Spinal cord (tissue), 10 donors: Measurements from ENCODE around the gene PPM1M. TPM values are rescaled to one million over a fixed set of nuclear protein-coding genes. Genes with fewer than 3 reads are reported as not detected.
A peak's percentile ranks its signal among the peaks of the same experiment; 100 is the strongest.

Experiments used
- DNase-seq, 6 donors: peaks; one replicate each; pipeline versions ENCODE4 v3.0.0 to v3.0.0-alpha.2; 2013 to 2015; ENCODE audit warnings: low spot score in 6 of 6, low read depth in 4 of 6
- H3K27ac ChIP-seq: one replicate; pipeline ENCODE4 v1.5.1; 2013; ENCODE audit warnings: low read depth, low read length, control low read depth
- H3K27me3 ChIP-seq: one replicate; pipeline ENCODE4 v1.6.1; 2013; ENCODE audit warnings: low read length; ENCODE audit not compliant: control insufficient read depth, insufficient read depth
- H3K36me3 ChIP-seq: one replicate; pipeline ENCODE4 v1.6.1; 2013; ENCODE audit warnings: low read length; ENCODE audit not compliant: control insufficient read depth, insufficient read depth
- H3K4me1 ChIP-seq: one replicate; pipeline ENCODE4 v1.6.1; 2013; ENCODE audit warnings: low read length; ENCODE audit not compliant: control insufficient read depth, insufficient read depth
- H3K4me3 ChIP-seq: one replicate; pipeline ENCODE4 v1.5.1; 2013; ENCODE audit warnings: low read depth, low read length, control low read depth
- H3K9me3 ChIP-seq: one replicate; pipeline ENCODE4 v1.6.1; 2013; ENCODE audit warnings: low read length; ENCODE audit not compliant: control insufficient read depth, insufficient read depth
- WGBS: methylation state at CpG from one replicate; pipeline ENCODE4 v1.1.5; 2013; ENCODE audit warnings: missing lambda C conversion rate; ENCODE audit not compliant: insufficient coverage; 5-methylcytosine and 5-hydroxymethylcytosine counted together
- polyA plus RNA-seq, 2 donors: library from polyadenylated mRNA; unstranded; fragments of 120-200 nt; gene quantifications; one replicate each; pipeline ENCODE4 v1.2.1, GENCODE V29; 2013; ENCODE audit not compliant: insufficient read length in 2 of 2
- total RNA-seq, 2 donors: library from RNA; depleted of rRNA in 1 of 2; stranded (reverse); fragments of 120-200 nt in 1 of 2; fragments of >200 nt in 1 of 2; gene quantifications; one replicate each; pipeline versions ENCODE4 v1.2.3 to v1.2.4, GENCODE V29; 2013 to 2014
- donor health status: healthy.

The PPM1M gene
- total and polyA plus RNA-seq, 4 donors: 7.9 to 21.7 (median 19.6) TPM

DNA sequence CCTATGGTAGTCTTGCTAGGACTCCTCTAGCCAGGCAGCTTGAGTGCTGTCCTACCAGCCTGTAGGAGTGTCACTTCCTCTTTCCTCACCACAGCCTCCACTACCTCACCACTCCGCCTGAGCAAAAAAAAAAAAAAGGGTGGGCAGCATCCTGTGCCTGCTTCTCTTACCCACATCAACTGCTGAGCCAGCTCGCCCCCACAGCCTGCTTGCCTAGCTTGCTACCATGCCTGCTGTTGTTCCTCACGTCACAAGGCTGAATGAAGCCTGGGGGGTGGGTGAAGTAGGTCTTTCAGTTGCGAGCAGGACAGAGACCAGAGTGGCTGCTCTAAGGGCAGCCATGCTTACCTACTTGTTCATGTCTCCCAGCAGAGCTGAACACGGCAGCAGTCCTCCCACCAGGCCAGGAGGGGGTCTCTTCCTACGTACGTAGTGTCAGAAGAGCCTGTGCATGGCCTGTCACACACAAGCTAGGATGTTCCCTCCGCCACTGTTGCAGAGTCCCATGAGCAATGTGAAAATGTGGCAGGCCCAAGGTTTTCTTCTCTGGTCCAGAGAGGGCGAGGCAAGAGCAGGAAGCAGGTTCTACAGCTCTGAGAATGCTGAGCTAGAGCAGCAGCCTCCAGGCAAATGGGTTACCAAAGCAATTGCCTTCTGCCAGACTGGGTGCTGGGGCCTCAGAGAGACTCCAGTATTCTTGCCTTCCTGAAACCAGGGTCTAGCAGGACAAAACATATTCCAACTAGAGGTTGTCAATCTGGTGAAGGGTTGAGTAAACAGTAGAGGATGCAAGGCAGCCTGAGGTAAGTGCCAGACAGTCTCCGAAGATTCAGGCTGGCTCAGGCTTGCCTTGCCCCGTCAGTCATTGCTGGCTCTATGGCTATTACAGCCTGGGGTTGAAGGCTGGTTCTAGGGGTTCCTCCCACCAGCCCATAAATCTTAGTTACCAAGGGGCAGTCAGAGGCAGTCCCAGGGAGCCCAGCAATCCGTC lies 8.1 kb downstream of the PPM1M start:
- H3K27ac ChIP-seq: peak overlapping the region; percentile 27

DNA sequence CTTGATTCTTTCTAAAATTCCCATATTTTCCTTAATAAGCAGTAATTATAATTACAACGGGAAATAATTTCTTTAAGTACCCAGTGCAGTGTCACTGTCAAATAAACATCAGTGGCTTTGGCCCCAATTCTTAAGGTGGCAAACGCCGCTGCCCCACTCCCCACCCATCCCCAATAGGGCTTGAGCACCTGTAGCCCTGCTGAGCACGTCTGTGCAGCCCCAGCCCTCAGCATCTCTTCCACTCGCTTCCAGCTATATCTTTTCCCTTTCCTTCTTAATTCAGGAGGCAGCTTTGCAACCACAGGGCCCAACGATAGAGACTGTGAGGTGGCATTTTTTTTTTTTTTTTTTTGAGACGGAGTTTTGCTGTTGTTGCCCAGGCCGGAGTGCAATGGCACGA lies 9.0 kb downstream of the PPM1M start:
- DNase-seq: no peak
- Histone ChIP-seq H3K4me3 (no peak overlapping the region), H3K4me1 (no peaks in the 10 kb centered on the region), H3K36me3 (peaks cover 87% of the 10 kb centered on the region), H3K27me3 (no peaks in the 10 kb centered on the region), H3K9me3 (no peaks in the 10 kb centered on the region), H3K27ac (no peak overlapping the region)
- WGBS: 89% methylated on average over 3 of the region's 9 CpGs

More for the DNA sequence above, 8.1 kb downstream of the PPM1M start:
- H3K9me3 ChIP-seq: no peaks in the 10 kb centered on the region
- no peaks in the 10 kb centered on the region for H3K27me3 ChIP-seq
- peak in 1 of 6 donors; percentile 22 for DNase-seq
- H3K4me3 ChIP-seq: no peak overlapping the region
- H3K4me1 ChIP-seq: peaks cover 5% of the 10 kb centered on the region
- 87% methylated on average over 6 of the region's 12 CpGs for WGBS
- peaks cover 89% of the 10 kb centered on the region for H3K36me3 ChIP-seq

DNA sequence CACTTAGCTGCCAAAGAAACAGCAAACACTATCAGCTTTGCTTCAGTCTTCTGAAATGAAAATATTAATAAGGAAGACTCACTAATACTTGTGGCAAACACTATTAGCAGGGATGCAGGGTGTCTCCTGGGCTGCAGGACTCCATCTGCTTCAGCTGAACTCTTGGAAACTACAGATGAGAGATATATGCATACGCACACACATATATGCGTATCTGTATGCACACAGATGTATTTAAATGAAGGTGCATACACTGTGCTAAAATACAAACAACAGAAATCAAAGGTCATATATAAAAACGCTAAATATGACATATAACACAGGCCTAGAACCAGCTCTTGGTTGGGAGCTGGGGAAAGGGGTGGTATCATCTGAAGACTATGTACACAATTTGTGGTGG lies 10.6 kb downstream of the PPM1M start:
- Histone ChIP-seq H3K27ac (no peak overlapping the region), H3K4me1 (no peaks in the 10 kb centered on the region), H3K27me3 (no peaks in the 10 kb centered on the region), H3K36me3 (peaks cover 87% of the 10 kb centered on the region), H3K4me3 (no peak overlapping the region), H3K9me3 (no peaks in the 10 kb centered on the region)
- DNase-seq: no peak
- WGBS: no CpG with 5 or more reads among the region's 3 CpGs

DNA sequence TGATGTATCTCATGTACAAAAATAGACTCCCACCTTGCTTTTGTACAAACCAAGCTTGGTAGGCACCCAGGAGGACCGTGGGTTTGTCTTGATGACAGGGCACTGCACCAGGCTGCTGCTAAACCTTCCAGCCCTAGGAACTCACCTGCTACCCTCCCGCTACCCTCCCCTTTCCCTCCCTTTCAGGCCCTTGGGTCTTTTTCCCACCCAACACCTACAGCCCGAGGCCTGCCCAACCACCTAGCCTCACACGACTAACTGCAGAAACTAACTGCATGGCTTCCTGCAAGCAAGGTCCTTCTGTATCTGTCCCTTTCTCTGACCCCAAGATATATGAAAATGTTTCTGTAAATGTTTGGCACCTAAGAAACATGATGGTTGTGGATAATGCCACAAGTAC lies 11.1 kb downstream of the PPM1M start:
- Histone ChIP-seq H3K9me3 (no peaks in the 10 kb centered on the region), H3K27me3 (no peaks in the 10 kb centered on the region), H3K4me3 (no peak overlapping the region), H3K36me3 (peaks cover 83% of the 10 kb centered on the region), H3K27ac (no peak overlapping the region), H3K4me1 (no peaks in the 10 kb centered on the region)
- no peak for DNase-seq
- 94% methylated on average over 2 of the region's 4 CpGs for WGBS

DNA sequence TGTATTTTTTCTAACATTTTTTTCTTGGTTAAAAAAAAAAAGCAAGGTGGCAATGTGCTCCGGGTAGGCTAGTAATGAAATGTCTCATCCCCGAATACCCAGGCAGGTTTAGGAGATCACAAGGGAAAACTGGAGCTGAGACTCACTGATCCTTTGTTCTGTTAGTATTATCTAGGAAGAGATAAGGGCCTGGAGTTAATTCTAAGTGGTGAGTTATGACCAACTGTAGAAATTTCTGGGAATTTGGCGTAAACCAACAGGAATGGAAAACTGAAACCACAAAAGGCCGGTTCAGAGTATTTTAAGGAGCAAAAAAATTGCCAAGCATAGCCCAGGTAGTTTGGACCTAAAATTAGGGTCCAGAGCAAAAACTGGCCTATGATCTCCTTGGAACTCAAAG lies 12.4 kb downstream of the PPM1M start:
- Histone ChIP-seq H3K9me3 (no peaks in the 10 kb centered on the region), H3K36me3 (peaks cover 78% of the 10 kb centered on the region), H3K27ac (no peak overlapping the region), H3K4me1 (no peaks in the 10 kb centered on the region), H3K27me3 (no peaks in the 10 kb centered on the region), H3K4me3 (no peak overlapping the region)
- DNase-seq: no peak
- WGBS: 96% methylated on average over 4 of the region's 4 CpGs

DNA sequence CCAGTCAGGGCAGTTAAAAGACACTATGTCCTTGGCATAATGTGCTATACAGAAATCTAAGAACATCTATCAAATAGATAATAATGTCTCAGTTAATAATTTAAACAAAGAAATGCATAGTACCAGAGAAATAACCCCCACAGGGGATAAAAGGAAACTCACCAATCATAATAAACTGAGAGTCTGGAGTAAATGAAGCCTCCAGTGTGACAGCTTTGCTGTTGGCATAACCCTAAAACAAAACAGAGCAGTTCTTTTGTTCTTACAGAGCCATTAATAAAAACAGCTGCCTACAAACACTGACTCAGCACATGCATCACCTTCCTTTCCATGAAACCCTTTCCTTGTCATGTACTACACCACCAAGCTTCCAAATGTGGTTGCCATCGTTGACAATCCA lies 13.5 kb downstream of the PPM1M start:
- H3K4me1 ChIP-seq: no peaks in the 10 kb centered on the region
- no peak for DNase-seq
- H3K9me3 ChIP-seq: no peaks in the 10 kb centered on the region
- H3K27me3 ChIP-seq: no peaks in the 10 kb centered on the region
- peaks cover 75% of the 10 kb centered on the region for H3K36me3 ChIP-seq
- H3K4me3 ChIP-seq: no peak overlapping the region
- no peak overlapping the region for H3K27ac ChIP-seq
- no CpG with 5 or more reads among the region's 1 CpG for WGBS

DNA sequence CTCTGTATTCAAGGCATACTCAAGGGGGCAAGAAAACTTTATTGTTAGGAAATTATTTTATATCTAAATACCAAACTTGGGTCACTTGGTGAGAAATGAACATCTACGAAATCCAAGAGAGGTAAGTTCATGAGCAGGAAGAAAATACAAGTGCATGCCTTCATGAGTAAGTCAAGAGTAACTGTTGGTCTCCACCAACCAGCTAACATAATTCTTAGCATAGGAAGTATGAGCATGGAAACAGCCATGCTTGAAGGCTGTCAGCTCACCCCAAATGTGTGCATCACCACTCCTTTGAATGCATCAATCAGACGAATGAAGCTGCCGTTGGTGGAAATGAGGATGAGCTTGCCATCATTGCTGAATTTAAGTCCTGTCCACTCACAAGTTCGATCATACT lies 13.9 kb downstream of the PPM1M start:
- Histone ChIP-seq H3K4me3 (no peak overlapping the region), H3K36me3 (peaks cover 74% of the 10 kb centered on the region), H3K27me3 (no peaks in the 10 kb centered on the region), H3K4me1 (no peaks in the 10 kb centered on the region), H3K9me3 (no peaks in the 10 kb centered on the region), H3K27ac (no peak overlapping the region)
- no peak for DNase-seq
- WGBS: 82% methylated on average over 2 of the region's 4 CpGs

DNA sequence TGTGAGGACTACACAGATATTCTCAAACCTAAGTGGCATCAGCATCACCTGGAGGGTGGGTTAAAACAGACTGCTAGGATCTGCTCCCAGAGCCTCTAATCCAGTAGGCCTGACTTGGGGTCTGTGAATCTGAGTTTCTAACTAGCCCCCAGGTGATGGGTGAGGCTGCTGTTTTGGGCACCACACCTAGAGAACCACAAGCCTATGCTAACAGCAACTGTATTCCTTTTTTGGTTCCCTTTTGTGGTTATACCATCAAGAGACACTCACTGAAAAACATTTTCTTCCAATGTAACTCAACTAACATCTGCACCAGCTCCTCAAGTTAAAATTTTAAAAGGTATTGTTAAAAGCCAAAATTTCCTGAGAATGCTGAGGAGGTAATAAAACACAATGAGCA lies 16.9 kb downstream of the PPM1M start:
- Histone ChIP-seq H3K36me3 (peaks cover 73% of the 10 kb centered on the region), H3K4me3 (no peak overlapping the region), H3K27ac (no peak overlapping the region), H3K27me3 (no peaks in the 10 kb centered on the region), H3K4me1 (no peaks in the 10 kb centered on the region), H3K9me3 (no peaks in the 10 kb centered on the region)
- no peak for DNase-seq

DNA sequence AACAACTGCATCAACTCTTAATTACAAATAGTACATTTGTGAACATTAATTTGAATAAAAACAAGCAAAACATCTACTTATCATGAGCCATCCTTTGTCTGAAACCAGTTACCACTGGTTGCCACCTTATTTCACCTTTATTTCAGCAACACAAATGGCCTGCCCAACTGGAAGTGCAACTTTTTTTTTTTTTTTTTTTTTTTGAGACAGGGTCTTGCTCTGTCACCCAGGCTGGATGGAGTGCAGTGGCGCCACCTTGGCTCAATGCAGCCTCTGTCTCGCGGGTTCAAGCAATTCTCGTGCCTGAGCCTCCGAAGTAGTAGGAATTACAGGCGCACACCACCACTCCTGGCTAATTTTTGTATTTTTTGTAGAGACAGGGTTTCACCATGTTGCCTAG lies 19.8 kb downstream of the PPM1M start:
- 96% methylated on average over 4 of the region's 6 CpGs for WGBS
- Histone ChIP-seq H3K27me3 (no peaks in the 10 kb centered on the region), H3K4me1 (no peaks in the 10 kb centered on the region), H3K36me3 (peaks cover 65% of the 10 kb centered on the region), H3K27ac (no peak overlapping the region), H3K9me3 (no peaks in the 10 kb centered on the region), H3K4me3 (no peak overlapping the region)
- no peak for DNase-seq

DNA sequence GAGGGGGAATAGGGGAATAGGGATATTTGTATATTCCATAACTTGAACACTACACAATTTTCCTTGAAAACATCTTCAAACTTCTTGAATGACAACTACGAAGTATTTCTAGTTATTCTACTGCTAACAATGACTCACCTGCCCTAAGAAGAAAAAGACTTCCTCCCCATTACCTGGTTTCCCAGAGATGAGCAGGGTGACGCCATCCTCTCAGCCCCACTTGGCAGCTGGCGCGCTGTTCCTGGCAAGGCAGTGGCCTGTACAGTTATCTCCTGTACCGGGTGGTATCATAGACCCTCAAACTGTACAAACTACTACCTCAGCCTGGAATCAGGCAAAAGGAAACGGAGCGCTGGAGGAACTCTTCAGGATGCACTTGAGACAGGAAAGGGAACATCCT lies 22.5 kb downstream of the PPM1M start:
- Histone ChIP-seq H3K36me3 (peaks cover 53% of the 10 kb centered on the region), H3K9me3 (no peaks in the 10 kb centered on the region), H3K4me1 (peaks cover 2% of the 10 kb centered on the region), H3K27me3 (no peaks in the 10 kb centered on the region), H3K4me3 (no peak overlapping the region), H3K27ac (no peak overlapping the region)
- DNase-seq: no peak
- WGBS: 95% methylated on average over 7 of the region's 7 CpGs
